ENCODE results near the gene CCDC174.
"Not testable (repeated sequence)": the region's sequence is repeated elsewhere in the genome, so short reads cannot be mapped to it uniquely, and the experiment has no call there.

The CCDC174 gene

GRCh38 chr3:14627815-14628214 is 23.7 kb upstream of the CCDC174 start:
- no peak for DNase-seq

GRCh38 chr3:14628406-14628805 is 23.2 kb upstream of the CCDC174 start:
- no peak for DNase-seq

GRCh38 chr3:14630404-14631100 is 21.0 kb upstream of the CCDC174 start:
- no peak for DNase-seq

GRCh38 chr3:14631101-14631497 is 20.5 kb upstream of the CCDC174 start:
- no peak for DNase-seq

- no peak for DNase-seq
These were observed 19.7 kb upstream of the CCDC174 start for GRCh38 chr3:14631687-14632441.

- DNase-seq = no peak
These were observed 19.1 kb upstream of the CCDC174 start for GRCh38 chr3:14632442-14632930.

- no peak for DNase-seq
These were observed 18.1 kb upstream of the CCDC174 start for GRCh38 chr3:14633417-14633816.

GRCh38 chr3:14633819-14634424 is 17.6 kb upstream of the CCDC174 start:
- peak; percentile 61 for DNase-seq

GRCh38 chr3:14634763-14635400 is 16.7 kb upstream of the CCDC174 start:
- no peak for DNase-seq

GRCh38 chr3:14636496-14637087 is 15.0 kb upstream of the CCDC174 start:
- no peak for DNase-seq

GRCh38 chr3:14640157-14640562 is 11.4 kb upstream of the CCDC174 start:
- no peak for DNase-seq

GRCh38 chr3:14640734-14641133 is 10.8 kb upstream of the CCDC174 start:
- no peak for DNase-seq

- DNase-seq = no peak
These were observed 10.2 kb upstream of the CCDC174 start for GRCh38 chr3:14641346-14641745.

GRCh38 chr3:14645453-14645852 is 6.1 kb upstream of the CCDC174 start:
- no peak for DNase-seq

- DNase-seq = no peak
These were observed 5.4 kb upstream of the CCDC174 start for GRCh38 chr3:14646131-14646573.

GRCh38 chr3:14646589-14647413 is 4.8 kb upstream of the CCDC174 start:
- DNase-seq = no peak

GRCh38 chr3:14647976-14648955 is 3.3 kb upstream of the CCDC174 start:
- DNase-seq = no peak

- DNase-seq = no peak
These were observed 2.1 kb upstream of the CCDC174 start for GRCh38 chr3:14649466-14649865.

- no peak for DNase-seq
These were observed 1.4 kb upstream of the CCDC174 start for GRCh38 chr3:14650193-14650592.

GRCh38 chr3:14652360-14652907 is 872 bp downstream of the CCDC174 start:
- not testable (repeated sequence) for DNase-seq
